GM13976 (cell line): ENCODE measurements around the gene FBLN5.

Source experiments
- DNase-seq: peaks from one replicate; pipeline ENCODE4 v3.0.0; 2012; ENCODE audit warnings: low spot score
- CTCF ChIP-seq: IDR thresholded peaks from 2 replicates; pipeline ENCODE4 v1.5.1; 2012; ENCODE audit warnings: borderline replicate concordance, mild to moderate bottlenecking; ENCODE audit not compliant: insufficient read depth; ENCODE audit errors: extremely low read depth, missing control alignments, control extremely low read depth
- in situ Hi-C: fragments of 300-500 bp; cut with MboI; formaldehyde crosslinking; loops from one replicate; pipeline ENCODE4 v1.12.0; 2022; ENCODE audit warnings: low sequenced_read_pairs, mixed read lengths, inconsistent platforms; ENCODE audit not compliant: unreplicated experiment

Gene FBLN5

GRCh38 chr14:91861091-91861490, 86.4 kb downstream of the FBLN5 start:
- in situ Hi-C loops = loop anchor here (25.0 kb wide), 1 partner anchor 199 kb away; no protein-coding TSS in a partner anchor
- no peak for DNase-seq
- no peak for TF ChIP-seq CTCF

DNA sequence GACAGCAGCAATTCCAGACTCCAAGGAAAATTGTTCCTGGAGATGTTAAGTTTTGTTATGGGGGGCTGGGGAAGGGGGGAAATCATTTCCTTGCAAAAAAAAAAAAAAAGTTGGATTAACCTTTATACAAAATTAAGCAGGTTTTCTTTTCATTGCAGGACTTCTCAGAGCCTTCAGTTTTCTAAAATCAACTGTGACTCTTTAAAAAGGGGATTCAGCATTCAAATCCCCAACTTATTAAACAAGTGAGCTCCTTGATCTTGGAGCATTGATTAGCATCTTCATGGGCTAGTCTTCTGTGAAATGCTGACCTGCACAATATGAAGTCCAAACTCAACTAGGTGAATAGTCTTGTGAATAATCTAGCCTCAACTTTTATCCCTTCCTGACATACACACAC, 87.3 kb downstream of the FBLN5 start:
- TF ChIP-seq CTCF = no peak
- DNase-seq = no peak
- in situ Hi-C loops = loop anchor here (25.0 kb wide), 1 partner anchor 198 kb away; no protein-coding TSS in a partner anchor

GRCh38 chr14:91858536-91859275, 88.8 kb downstream of the FBLN5 start:
- TF ChIP-seq CTCF = peak; percentile 6
- in situ Hi-C loops = loop anchor here (25.0 kb wide), 1 partner anchor 196 kb away; no protein-coding TSS in a partner anchor
- peak; percentile 32 for DNase-seq

GRCh38 chr14:91857614-91858013, 89.9 kb downstream of the FBLN5 start:
- DNase-seq = no peak
- in situ Hi-C loops = loop anchor here (25.0 kb wide), 1 partner anchor 195 kb away; no protein-coding TSS in a partner anchor
- TF ChIP-seq CTCF = no peak

GRCh38 chr14:91854327-91854934, 93.1 kb downstream of the FBLN5 start:
- no peak for TF ChIP-seq CTCF
- in situ Hi-C loops = loop anchor here (25.0 kb wide), 1 partner anchor 192 kb away; no protein-coding TSS in a partner anchor
- DNase-seq = no peak

GRCh38 chr14:91851563-91851962, 95.9 kb downstream of the FBLN5 start:
- no peak for DNase-seq
- in situ Hi-C loops = loop anchor here (25.0 kb wide), 1 partner anchor 189 kb away; no protein-coding TSS in a partner anchor
- TF ChIP-seq CTCF = no peak
